ENCODE results near the gene PHACTR1. TPM values are rescaled to one million over a fixed set of nuclear protein-coding genes. Genes with fewer than 3 reads are reported as not detected.

Gene PHACTR1
- polyA plus RNA-seq, 2 of the 4 experiments (the other 2 are of a cell fraction), result not detected

- Histone ChIP-seq H3K4me1 (no peaks in the 10 kb centered on the region), H3K27ac (no peak overlapping the region), H3K4me2 (no peak overlapping the region), H3K4me3 (no peak overlapping the region), H3K9me3 (no peaks in the 10 kb centered on the region)
- ChIA-PET CTCF (interaction anchor here (0.6 kb wide), 1 partner anchor 19 kb away, joined by 3 read pairs; no protein-coding TSS in a partner anchor), POLR2A (no interaction called here)
- TF ChIP-seq HOXA7 (CRISPR knock-in tag; IDR thresholded peaks at IDR 0.05) (no peak), RFX5 (IDR thresholded peaks at IDR 0.05) (no peak), HMGXB4 (CRISPR knock-in tag; IDR thresholded peaks at IDR 0.05; ENCODE audit: borderline replicate concordance) (no peak), NFE2L2 (conservative IDR thresholded peaks at IDR 0.05; ENCODE audit: low read length) (no peak), E2F6 (IDR thresholded peaks at IDR 0.05; ENCODE audit: borderline replicate concordance, low read depth) (no peak), BHLHE40 (IDR thresholded peaks at IDR 0.05; ENCODE audit: low read depth, low read length) (no peak), CHD2 (IDR thresholded peaks at IDR 0.05; ENCODE audit: low read length, partially characterized antibody) (no peak), HEYL (CRISPR knock-in tag; IDR thresholded peaks at IDR 0.05) (no peak), HDAC2 (IDR thresholded peaks at IDR 0.05) (no peak), MYC (IDR thresholded peaks at IDR 0.05; ENCODE audit: borderline replicate concordance, low read length) (no peak), MAX (IDR thresholded peaks at IDR 0.05) (no peak), HOXB5 (CRISPR knock-in tag; IDR thresholded peaks at IDR 0.05) (no peak), ZFP36 (IDR thresholded peaks at IDR 0.05; ENCODE audit: borderline replicate concordance, partially characterized antibody) (no peak), FOSB (CRISPR knock-in tag; IDR thresholded peaks at IDR 0.05) (no peak), USF2 (IDR thresholded peaks at IDR 0.05) (no peak), JUNB (IDR thresholded peaks at IDR 0.05) (no peak), ZC3H11A (IDR thresholded peaks at IDR 0.05) (no peak)
- no peak for ATAC-seq
- FAIRE-seq, result no peak
- DNase-seq (ENCODE audit: low read depth in 1 of 2, low spot score in 1 of 2), result no peak
- 42% methylated on average over 8 of the region's 8 CpGs for WGBS (ENCODE audit: missing lambda C conversion rate)
Measured at GRCh38 chr6:12811519-12811918, 95.0 kb downstream of the PHACTR1 start.

GRCh38 chr6:12813321-12813720 is 96.8 kb downstream of the PHACTR1 start:
- no peak for ATAC-seq
- WGBS (ENCODE audit: missing lambda C conversion rate), result 49% methylated on average over 2 of the region's 2 CpGs

More at GRCh38 chr6:12813321-12813720, 96.8 kb downstream of the PHACTR1 start:
- H3K4me1 ChIP-seq, result no peaks in the 10 kb centered on the region
- no peak for DNase-seq (ENCODE audit: low read depth in 1 of 2, low spot score in 1 of 2)
- H3K4me3 ChIP-seq, result no peak overlapping the region
- POLR2A ChIA-PET, result no interaction called here
- H3K27ac ChIP-seq, result no peak overlapping the region
- no peak for FAIRE-seq
- TF ChIP-seq ATOH8 (CRISPR knock-in tag; IDR thresholded peaks at IDR 0.05; ENCODE audit: low read depth) (no peak), RAD21 (conservative IDR thresholded peaks at IDR 0.05 in 1 of 2, IDR thresholded peaks at IDR 0.05 in 1 of 2) (no peak), USF2 (IDR thresholded peaks at IDR 0.05) (no peak), MAX (IDR thresholded peaks at IDR 0.05) (no peak), HOXB5 (CRISPR knock-in tag; IDR thresholded peaks at IDR 0.05) (no peak), ZC3H11A (IDR thresholded peaks at IDR 0.05) (no peak), CBX8 (IDR thresholded peaks at IDR 0.05) (no peak), GATA3 (IDR thresholded peaks at IDR 0.05; ENCODE audit: borderline replicate concordance) (no peak), HOXA7 (CRISPR knock-in tag; IDR thresholded peaks at IDR 0.05) (no peak), NPAS2 (CRISPR knock-in tag; IDR thresholded peaks at IDR 0.05; ENCODE audit: borderline replicate concordance) (no peak)
- H3K9me3 ChIP-seq, result no peaks in the 10 kb centered on the region
- H3K4me2 ChIP-seq, result no peak overlapping the region
- CTCF ChIA-PET, result interaction anchor here (1.0 kb wide), 1 partner anchor 10 kb away, joined by 3 read pairs; no protein-coding TSS in a partner anchor

Data from A549 (cell line).